HG02884 (cell line): ENCODE measurements around the gene POFUT2.

ENCODE experiments used
- ATAC-seq: cut with Tn5 transposase; IDR thresholded peaks from one replicate; pipeline ENCODE4 v1.9.1; 2021; ENCODE audit warnings: mild to moderate bottlenecking, moderate library complexity; ENCODE audit not compliant: unreplicated experiment

POFUT2 gene

DNA sequence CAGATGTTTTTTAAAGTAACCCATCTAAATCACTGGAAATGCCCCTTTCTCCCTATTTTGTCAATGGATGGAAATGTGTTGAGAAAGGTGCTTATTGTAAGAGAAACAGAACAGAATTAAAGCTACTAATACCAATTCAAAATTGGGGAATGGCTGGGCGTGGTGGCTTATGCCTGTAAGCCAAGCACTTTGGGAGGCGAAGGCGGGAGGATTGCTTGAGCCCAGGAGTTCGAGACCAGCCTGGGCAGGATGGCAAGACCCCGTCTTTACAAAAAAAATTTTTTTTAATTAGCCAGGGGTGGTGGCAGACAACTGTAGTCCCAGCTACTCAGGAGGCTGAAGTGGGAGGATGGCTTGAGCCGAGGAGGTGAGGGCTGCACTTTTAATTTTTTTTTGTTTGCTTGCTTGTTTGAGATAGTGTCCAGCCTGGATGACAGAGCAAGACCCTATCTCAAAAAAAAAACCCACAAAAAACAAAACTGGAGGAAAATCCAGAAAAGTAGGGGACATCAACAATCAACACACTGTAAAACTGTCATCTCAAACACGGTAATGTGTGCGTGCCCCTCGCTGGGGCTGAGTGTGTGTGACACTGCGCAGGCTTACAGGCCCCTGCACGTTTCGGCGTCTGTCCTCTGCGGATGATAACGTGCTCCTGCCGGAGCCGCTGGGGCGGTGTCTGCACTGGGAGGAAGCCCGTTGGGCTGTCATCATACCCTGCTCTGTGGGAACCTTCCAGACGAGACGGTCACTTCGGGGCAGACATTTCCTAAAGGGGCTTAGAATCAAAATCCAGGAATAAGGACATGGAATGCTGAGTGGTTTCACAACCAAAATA is 11.6 kb upstream of the POFUT2 start:
- no peak for ATAC-seq

DNA sequence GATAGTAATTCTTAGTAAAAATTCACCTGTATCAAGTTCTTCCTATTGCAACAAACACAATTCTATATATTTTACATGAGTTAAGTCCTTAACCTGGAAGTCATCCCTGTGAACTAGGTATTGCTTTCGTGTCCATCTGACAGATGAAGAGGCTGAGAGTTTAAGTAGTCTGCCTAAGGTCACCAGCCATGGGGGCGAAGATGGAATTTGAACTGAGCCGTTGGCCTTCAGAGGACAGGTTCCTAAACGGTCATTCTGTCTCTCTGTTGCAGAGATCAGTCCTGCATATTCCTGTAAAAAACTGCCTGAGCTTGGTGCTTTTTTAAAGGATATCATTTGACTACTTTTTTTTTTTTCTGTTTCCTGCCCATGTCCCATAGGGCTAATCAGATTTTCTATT is 10.2 kb upstream of the POFUT2 start:
- ATAC-seq: no peak

DNA sequence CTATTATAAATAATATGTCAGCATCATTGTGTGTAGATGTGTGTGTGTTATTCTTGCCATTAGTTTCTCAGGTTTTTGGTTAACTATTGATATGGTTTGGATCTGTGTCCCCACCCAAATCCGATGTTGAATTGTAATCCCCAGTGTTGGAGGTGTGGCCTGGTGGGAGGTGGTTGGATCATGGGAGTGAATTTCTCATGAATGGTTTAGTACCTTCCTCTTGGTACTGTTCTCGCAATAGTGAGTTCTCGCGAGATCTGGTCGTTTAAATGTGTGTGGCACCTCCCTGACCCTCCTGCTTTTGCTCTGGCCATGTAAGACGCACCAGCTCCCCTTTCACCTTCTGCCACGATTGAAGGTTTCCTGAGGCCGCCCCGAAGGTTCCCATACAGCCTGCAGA is 9.6 kb upstream of the POFUT2 start:
- no peak for ATAC-seq

DNA sequence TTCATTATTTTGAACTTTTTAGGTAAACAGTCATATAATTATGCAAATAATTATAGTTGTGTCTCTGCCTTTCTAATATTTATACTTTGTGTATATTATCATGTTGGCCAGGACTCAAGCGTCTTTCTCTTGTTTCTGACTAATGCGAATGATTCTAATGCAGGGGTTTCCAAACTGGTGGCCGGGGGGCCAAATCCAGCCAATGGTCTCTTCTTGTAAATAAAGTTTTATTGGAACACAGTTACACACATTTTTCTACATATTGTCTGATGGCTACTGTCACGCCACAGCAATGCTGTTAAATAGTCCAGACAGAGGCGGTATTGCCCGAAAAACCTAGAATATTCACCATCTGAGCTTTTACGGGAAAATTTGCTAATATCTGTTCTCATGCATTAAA is 8.9 kb upstream of the POFUT2 start:
- ATAC-seq: no peak

DNA sequence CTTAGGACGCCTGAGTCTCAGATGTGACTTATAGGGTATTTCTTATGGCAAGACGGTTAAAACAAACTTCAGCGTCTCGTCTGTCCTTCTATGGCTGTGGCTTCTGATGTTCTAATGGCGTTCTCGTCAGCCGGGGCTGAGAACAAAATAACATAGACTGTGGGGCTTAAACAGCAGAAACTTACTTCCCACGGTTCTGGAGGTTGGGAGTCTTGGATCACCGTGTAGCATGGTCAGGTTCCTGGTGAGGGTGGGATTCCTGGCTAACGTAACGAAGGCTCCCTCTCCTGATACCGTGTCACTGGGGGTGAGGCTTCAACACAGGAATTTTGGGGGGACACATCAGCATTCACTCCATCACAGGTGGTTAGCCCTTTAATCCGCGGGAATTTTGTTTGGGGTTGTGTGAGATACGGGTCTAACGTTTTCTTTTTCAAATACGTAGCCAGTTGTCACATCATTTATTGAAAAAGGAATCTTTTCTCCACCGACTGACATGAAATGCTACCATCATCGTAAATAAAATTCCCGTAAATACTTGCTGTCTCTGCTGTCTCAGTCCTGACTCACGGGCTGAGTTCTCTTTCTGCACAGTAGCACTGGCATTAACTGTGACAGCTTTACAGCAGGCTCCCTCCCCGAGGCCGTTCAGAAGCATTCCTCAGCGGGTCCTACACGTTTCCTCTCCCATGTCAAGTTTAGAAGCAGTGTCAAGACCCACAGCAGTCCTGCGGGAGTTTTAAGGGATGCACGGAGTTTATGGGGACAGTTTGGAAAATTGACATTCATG is 8.1 kb upstream of the POFUT2 start:
- ATAC-seq: no peak

DNA sequence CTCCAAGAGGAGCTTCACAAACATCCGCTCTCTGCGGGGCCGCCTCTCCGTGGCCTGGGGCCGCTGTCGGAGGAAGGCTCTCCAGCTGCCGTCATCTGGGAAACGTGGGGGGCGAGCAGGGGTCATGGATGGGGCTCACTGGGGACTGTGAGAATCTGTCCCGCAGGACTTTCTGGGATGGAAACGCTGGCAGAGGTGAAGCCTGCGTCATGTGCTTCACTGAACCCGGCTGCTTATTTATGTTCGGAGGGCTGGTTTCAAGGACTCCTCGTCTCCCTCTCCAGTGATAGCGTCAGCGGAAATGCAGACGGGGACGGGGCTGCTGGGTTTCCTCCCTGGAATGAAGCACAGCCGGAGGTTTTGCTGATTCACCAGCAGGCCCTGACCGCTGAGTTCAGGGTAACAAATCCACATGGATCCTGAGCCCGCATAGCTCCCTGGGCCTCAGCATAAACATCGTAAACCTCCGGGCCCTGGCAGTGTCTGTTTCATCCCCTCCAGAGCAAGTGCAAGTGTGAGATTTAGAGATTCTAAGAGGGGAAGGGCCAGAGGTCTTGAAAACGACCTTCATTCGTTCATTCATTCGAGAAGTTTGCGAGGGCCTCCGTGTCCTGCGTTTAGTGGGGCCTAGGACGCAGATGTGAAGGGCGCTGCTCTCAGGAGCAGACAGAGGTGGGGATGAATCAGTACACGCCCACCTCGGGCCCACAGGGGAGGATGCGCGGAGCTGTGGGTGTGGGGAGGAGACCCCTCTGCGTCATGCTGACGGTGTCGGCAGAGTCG is 7.0 kb upstream of the POFUT2 start:
- ATAC-seq: no peak

DNA sequence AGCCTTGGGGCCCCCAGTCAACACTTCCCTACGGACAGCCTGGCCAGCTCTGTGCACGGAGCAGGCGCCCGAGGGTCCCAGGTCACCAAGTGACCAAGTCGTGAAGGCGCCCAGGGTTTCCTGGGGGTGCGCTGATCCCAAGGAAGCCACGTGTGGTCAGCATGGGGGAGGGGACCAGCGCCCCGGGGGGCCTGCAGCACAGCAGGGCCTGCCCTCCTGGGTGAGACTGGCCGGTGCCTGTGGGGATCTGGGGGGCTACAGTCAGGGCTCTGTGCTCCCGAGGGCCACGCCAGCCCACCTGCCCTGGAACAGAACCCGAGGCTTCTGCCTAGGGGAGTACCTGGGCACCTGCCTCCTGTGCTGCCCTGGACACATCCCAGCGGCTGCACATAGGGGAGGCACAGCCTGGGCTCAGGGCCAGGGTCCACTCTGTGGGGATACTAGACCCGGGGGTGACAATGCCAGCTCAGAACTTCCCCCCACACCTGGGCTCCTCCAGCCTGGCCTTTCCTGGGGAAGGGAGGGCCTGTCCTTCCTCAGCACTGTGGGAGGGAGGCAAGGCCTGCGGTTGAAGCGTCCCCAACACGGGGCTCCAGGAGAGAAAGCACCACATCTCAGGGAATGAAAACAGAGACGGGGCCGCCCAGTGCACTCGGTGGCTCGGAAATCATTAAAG is 6.2 kb upstream of the POFUT2 start:
- no peak for ATAC-seq

DNA sequence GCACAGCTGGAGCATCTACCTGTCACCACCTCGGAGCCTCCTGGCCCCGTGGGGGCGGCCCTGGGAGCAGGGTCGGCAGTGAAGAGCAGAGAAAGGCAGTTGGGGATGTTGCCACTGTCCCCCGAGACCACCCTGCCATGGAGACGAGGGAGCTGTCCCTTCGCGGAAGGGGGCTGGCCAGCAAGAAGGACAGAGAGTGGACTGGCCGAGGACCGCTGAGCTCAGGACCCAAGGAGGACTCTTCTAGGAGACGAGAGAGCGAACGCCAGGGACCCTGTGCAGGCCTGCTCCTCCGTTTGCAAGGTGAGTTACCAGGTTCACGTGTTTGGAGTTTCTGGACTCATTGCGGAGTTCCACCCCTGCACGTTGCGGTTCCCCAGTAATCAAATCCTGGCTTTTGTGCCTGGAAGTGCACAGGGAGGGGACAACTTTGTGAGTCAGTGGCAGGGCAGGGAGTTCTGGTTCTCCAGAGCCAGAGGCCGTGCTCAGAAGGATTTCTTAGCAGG is 5.6 kb upstream of the POFUT2 start:
- no peak for ATAC-seq

DNA sequence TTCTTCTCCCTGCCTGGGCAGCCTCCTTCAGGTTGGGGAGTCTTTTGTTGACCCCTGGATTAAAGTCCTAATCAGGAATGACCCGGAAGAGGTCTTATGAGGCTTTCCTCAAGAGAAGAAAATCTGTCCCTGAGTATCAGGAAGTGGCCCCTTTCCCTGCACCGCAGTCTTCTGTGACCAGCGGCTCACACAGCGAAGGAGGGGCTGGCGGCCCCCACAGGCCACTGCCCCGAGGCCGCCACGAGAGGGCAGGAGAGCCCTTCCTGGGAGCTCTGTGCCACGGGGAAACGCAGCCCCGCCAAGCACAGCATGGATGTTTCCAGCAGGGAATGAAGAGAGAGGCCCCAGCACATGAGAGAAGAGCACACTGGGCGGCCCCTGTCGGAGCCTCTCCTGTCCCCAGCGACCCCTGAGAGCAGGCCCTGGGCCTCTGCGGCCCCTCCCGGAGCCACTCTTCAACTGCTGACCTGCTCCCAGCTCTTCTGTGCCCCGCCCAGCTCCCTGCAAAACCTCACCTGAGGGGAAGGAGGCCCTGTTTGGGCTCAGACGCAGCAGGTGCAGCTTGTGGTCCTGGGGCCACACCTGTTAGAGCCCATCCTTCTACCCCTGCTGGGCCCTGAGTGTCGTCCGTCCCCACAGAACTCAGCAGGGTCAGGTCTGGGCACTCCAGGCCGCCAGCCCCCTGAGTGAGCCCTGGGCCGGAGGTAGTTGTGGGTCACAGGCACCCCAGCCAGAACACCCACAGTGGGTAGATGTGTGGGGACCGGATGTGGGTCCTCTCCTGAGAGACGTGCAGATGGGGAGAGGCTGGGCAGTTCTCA is 4.9 kb upstream of the POFUT2 start:
- no peak for ATAC-seq

DNA sequence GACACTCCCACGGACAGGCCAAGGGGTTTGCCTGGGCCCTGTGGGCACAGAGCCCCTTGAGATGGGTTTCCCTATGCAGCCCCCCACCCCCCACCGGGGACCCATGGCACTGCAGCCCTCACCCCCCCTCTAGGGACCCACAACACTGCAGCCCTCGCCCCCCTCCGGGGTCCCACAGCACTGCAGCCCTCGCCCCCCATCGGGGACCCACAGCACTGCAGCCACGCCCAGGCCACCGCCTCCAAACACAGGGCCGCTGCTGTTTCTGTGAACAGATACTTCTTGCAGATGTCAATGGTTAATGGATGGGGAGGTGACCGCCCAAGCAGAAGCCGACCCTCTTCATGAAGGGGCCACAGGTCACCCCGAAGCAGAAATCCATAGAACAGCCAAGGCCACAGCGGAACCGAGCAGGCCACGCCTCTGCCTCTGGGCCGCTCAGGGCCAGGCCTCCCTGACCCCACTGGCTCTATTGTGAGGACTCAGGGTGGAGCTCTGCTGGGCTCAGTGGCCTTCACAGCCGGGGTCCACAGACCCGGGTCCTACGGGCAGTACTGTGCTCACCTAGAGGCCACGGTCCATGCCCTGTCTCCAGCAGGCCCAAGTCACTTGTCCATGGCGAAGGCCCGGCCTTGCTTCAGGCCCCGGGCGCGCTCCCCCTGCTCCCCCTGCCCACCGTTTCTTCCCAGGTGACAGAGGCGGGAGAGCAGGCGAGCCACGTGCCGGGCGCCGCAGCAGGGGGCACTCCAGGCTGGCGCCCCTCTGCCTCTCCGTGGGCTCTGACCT is 4.1 kb upstream of the POFUT2 start:
- no peak for ATAC-seq

DNA sequence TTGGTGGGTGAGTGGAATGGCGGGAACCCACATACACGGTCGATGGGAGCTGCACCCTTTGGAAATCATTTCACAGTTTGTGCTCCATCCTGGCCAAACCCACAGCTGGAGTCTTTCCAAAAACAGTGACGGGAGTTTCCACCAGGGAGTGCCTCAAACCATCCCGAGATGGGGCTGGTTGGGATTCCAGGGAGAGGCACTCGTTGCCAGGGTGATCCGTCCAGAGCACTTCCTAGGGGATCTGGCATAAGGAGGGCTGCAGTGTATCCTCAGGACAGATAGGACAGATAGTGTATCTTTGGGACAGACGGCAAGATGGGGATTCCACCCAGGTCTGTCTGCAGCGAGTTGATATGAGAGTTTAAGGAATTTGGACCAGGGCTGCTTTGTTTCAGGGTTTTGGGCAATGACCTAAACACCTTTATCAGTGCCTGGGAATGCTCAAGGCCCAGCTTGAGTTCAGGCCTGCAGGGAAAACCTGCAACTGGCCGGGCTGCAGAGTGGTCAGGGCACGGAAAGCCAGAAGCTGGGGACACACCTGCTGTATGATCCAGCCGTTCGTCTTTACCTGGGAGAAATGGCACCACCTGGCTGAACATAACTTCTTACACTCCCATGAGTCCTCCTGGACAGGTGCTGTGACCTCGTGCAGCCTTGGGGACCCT is 3.4 kb upstream of the POFUT2 start:
- no peak for ATAC-seq

DNA sequence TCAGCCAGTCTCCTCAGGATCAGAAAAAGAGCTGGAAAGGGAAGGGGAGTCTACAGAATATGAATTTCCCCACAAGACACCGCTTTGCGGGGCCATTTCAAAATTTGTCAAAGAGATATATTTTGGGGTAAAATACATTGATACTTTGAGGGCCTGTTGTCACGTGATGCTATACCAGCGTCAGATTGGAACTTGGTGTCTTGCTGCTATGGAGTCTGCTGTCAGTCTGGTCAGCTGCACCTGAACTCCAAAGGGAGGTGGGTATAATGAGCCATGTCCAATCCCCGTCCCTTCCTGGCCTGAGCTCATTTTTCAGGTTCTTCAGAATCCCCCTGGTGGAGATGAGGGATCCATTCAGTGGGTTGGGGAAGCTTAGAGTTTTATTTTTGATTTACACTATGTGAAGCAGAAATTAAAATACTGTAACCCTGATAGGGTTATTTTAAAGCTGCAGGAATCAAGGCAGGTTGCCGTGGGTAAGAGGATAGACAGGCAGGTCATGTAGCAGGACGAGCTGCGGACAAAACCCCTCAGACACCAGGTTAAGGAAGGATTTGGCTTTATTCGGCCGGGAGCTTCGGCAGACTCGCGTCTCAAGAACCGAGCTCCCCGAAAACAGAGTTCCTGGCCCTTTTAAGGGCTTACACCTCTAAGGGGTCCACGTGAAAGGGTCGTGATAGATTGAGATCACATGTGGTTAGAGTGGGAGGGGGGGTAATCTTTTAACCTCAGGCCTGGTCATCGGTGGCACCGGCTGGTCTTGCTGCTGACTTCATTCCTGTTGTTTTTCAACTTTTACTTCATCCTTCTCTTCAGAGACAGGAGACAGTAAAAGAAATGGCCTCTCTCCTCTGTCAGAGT is 2.2 kb upstream of the POFUT2 start:
- no peak for ATAC-seq

DNA sequence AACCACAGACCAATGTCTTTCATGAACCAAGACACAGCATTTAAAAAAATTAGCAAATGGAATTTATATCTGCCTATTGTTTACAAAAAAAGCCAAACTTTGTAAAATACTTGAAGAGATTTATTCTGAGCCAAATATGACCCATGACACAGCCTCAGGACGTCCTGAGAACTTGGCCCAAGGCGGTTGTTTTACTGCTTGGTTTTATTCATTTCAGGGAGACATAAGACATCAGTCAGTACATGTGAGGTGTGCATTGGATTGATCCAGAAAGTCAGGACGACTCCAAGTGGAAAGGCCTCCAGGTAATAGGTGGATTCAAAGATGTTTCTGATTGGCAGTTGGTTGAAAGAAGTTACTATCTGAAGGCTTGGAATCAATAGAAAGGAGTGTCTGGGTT is 1.4 kb upstream of the POFUT2 start:
- no peak for ATAC-seq

DNA sequence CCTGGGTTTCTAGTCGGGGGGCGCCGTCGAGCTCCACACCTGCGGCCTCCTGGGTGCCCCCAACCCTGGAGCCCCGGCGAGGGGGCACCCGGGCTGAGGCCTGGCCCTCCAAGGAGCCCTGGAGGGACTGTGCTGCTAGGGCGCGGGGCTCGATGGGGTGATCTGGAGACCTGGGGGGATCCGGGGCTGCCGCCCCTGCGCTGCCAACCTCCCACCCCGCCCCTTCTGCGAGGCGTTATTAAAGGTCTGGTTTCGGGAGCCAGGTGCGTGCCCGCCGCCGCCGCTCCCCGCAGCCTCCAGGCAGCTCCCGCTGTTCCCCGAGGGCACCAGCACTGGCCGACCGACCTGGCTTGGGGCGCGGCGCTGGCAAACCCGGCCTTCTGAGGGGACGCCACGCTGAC is 746 bp upstream of the POFUT2 start:
- no peak for ATAC-seq

DNA sequence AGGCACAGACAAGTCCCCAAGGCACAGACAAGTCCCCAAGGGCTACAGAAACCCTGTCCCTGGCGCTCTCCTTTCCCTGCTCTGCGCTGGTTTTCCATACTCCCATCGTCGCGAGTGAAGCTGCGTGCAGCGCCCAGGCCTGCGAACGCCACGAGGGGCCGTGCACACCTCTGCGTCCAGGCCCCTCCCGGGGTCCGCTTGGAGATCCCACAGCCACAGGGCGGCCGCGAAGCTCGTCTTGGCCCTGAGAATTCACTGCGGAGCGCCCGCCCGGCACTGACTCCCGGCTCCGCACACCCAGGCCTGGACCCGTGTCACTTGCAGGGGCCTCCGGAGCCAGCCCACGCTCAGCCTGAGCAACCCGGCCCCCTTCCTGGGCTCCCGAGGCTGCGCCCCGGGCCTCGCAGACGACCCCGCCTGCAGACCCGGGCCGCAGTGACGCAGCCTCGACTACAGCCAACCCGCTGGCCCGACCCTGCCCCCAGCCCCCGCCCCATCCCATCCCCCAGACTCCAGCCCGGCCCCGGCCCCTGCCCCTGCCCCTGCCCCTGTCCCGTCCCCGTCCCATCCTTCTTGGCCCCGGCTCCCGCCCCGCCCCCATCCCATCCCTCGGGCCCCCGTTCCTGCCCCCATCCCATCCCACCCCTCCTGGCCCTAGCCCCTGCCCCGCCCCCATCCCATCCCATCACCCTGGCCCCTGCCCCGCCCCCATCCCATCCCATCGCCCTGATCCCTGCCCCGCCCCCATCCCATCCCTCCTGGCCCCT is 841 bp downstream of the POFUT2 start:
- no peak for ATAC-seq

DNA sequence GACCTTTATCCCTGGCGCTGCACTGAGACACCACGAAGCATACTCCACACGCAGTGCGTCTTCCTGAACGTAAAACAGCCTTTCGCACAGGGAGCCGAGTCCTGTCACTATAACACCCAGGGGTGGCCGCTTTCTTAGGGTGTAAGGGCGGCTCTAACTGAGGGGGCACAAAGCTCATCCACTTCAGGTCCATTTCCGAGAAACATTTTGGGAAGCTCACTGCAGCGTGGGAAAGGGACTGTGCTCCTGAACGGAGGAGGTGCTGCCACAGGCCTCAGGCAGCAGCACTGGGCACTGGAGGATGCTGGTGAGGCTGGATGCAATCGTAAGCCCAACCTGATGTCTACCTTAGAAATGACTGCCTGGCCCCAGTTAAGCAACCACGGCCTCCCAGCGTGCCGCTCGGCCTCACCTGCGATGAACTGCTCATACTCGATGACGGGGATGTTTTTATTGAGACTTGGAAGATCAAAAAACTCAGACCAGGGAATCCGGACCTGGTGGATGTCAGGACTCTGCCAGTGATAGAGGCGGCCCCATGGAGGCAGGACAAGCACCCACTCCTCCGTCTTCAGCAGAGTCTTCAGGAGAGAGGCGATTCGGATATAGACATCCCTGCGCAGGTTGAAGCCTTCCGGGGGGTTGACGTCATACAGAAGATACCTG is 2.3 kb downstream of the POFUT2 start:
- no peak for ATAC-seq

DNA sequence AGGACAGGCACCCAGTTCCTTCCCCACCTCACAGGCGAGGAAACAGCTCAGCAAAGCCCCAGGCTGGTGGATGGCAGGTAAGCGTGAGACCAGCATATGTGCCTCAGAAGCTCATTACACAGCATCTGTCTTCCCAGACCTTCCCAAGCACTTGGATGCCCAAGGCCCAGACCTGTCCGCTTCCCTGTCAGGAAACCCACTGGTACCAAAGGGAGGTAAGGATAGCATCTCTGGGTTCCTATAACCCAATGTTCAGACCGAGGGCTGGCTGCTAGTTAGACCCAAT is 3.3 kb downstream of the POFUT2 start:
- no peak for ATAC-seq
